Natural killer cell treated with Interleukin-12 subunit alpha and Interleukin-12 subunit beta and Interleukin-15 and Interleukin-18, amount 100 ng/mL, for 72 hours (primary cell): ENCODE results near the gene SLC39A13. TPM values are rescaled to one million over a fixed set of nuclear protein-coding genes. Genes with fewer than 3 reads are reported as not detected.

Experiments
- ATAC-seq, 2 donors: fragments of 150-1000 bp; cut with Tn5 transposase in 1 of 2; sonication (Bioruptor Pico), chemical (Tn5 transposase) in 1 of 2; 2 replicates each; pipeline ENCODE4 v1.10.0; 2021
- DNase-seq: peaks from one replicate; pipeline ENCODE4 v3.0.0; 2022; ENCODE audit warnings: low spot score
- H3K27ac Mint-ChIP-seq, 2 donors: 1 replicate in 1 of 2; 2 replicates in 1 of 2; pipeline ENCODE4 v1.8.0; 2022; ENCODE audit warnings: mixed read lengths in 2 of 2, mild to moderate bottlenecking in 1 of 2, moderate library complexity in 1 of 2
- H3K27me3 Mint-ChIP-seq, 2 donors: 1 replicate in 1 of 2; 2 replicates in 1 of 2; pipeline ENCODE4 v1.8.0; 2022; ENCODE audit warnings: mixed read lengths in 2 of 2
- H3K36me3 Mint-ChIP-seq: one replicate; pipeline ENCODE4 v1.8.0; 2022; ENCODE audit warnings: mixed read lengths
- H3K4me1 Mint-ChIP-seq, 2 donors: 1 replicate in 1 of 2; 2 replicates in 1 of 2; pipeline ENCODE4 v1.8.0; 2022; ENCODE audit warnings: low read depth in 2 of 2, mixed read lengths in 2 of 2, mild to moderate bottlenecking in 1 of 2
- H3K4me3 Mint-ChIP-seq: one replicate; pipeline ENCODE4 v1.8.0; 2022; ENCODE audit warnings: mixed read lengths
- H3K9me3 Mint-ChIP-seq: 2 replicates; pipeline ENCODE4 v1.8.0; 2022; ENCODE audit warnings: mixed read lengths
- total RNA-seq, 2 donors: library from RNA; stranded (reverse); gene quantifications; one replicate each; pipeline ENCODE4 v1.2.3, GENCODE V29; 2022

Gene SLC39A13
- total RNA-seq, 2 donors from 2014 or later = 20.9 to 31.3 TPM

DNA sequence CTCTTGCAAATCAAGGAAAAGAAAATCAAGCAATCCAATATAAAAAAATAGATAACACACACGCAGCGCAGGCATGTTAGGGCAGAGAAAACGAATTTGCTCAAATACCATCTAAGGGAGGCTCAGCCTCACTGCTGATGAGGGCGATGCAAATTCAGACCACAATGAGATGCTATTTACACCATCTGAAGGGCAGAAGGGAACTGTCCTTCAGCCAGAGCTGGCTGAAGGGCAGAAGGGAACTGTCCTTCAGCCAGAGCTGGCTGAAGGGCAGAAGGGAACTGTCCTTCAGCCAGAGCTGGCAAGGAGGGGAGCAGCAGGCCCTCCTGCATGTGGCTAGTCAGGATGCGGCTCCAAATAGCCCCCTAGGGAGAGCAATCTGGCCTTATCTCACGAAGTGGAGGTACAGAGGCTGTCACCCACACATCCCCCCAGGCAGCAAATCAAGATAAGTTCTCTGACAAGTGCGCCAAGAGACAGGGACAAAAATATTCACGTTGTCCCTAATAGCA lies 7.6 kb upstream of the SLC39A13 start:
- DNase-seq (no peak), ATAC-seq (peak in 1 of 2 donors; percentile 34)
- Mint-ChIP-seq H3K4me3 (peak overlapping the region; percentile 69), H3K36me3 (no peaks in the 10 kb centered on the region), H3K9me3 (no peaks in the 10 kb centered on the region), H3K27ac (peak overlapping the region; percentile 51 to 78), H3K4me1 (peaks cover 5 to 16% of the 10 kb centered on the region in 2 donors), H3K27me3 (no peaks in the 10 kb centered on the region)

DNA sequence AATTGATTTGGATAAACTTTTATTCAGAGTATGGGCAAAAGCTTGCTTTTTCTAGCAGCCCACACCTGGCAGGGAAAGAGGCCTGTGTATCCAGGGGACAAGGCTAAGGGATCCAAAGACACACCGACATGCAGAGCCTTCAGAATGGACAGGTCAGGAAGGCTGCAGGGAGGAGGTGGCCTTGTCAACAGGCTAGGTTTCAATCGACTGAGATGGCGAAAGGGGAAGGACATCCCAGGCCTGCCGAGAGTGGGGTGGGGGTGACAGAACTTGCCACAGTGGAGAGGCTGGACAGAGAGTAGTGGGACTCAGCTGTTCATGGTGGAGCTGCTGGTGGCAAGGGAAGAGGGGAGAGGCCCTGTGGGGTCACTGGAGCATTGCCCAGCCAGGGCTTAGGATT lies 5.3 kb upstream of the SLC39A13 start:
- peak overlapping the region in 1 of 2 donors; percentile 12 for H3K27ac Mint-ChIP-seq
- H3K27me3 Mint-ChIP-seq = no peaks in the 10 kb centered on the region
- H3K4me3 Mint-ChIP-seq = no peak overlapping the region
- no peaks in the 10 kb centered on the region for H3K36me3 Mint-ChIP-seq
- H3K9me3 Mint-ChIP-seq = no peaks in the 10 kb centered on the region
- ATAC-seq (no peak), DNase-seq (no peak)
- peaks cover 18 to 25% of the 10 kb centered on the region in 2 donors for H3K4me1 Mint-ChIP-seq

DNA sequence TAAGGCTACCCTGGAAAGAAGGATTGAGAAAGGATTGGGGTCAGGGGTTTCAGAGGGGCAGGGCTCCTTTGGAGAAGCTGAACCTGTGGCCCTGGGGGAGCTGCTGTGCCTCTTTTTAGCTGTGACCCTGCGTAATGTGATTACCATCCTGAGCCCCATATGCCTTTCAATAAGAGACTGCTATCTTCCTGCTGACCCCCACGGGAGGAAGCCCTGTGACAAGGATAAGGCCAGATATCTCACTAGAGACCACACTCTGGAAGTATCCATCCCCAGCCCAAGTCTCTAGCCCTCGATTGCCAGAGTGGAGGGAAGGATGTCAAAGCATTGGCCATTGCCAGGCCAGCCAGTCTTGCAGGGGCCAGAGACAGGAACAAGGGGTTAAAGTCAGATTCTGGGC lies 4.8 kb upstream of the SLC39A13 start:
- ATAC-seq (no peak), DNase-seq (no peak)
- peaks cover 18 to 25% of the 10 kb centered on the region in 2 donors for H3K4me1 Mint-ChIP-seq
- no peaks in the 10 kb centered on the region for H3K36me3 Mint-ChIP-seq
- H3K27me3 Mint-ChIP-seq = no peaks in the 10 kb centered on the region
- peak overlapping the region in 1 of 2 donors; percentile 12 for H3K27ac Mint-ChIP-seq
- no peaks in the 10 kb centered on the region for H3K9me3 Mint-ChIP-seq
- no peak overlapping the region for H3K4me3 Mint-ChIP-seq

DNA sequence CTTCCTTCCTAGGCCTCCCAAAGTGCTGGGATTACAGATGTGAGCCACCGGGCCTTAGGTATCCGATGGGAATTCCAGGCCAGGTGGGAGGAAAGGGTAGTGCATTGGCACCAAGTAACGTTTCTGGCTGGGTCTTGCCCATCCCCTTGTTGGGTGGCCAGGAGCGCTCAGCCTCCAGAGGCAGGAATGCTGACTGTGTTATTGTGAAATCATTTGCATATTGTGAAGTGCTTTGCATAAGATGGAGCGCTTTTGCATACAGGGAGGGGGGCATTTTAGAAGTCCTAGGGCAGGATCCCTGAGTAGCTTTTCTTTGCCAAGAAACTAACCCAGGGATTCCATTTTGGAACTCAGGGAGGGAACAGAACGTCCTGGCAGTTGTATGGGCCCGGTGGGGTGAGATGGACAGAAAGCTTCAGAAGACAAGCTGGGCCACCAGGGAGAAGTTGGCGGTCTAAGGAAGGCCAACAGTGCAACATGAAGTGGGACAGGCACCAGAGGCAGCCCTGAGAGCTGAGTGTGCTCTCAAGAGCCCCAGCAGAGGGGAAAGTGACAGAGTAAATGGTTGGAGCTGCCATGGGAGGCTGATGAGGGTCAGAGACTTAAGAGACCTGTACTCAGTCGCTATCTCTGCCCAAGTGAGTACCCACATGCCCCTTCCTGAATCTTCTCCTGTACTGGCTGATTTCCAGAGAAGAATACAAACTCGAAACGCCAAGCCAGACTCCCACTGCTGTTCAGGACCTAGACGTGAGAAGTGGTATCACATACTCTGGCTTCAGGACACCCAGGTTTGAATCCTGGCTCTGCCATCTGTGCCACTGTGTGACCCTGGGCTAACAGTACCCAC lies 1.3 kb upstream of the SLC39A13 start:
- H3K4me1 Mint-ChIP-seq = peaks cover 13 to 24% of the 10 kb centered on the region in 2 donors
- peak overlapping the region; percentile 92 to 96 for H3K27ac Mint-ChIP-seq
- no peaks in the 10 kb centered on the region for H3K36me3 Mint-ChIP-seq
- ATAC-seq = no peak
- H3K4me3 Mint-ChIP-seq = peak overlapping the region; percentile 88
- H3K9me3 Mint-ChIP-seq = no peaks in the 10 kb centered on the region
- peak; percentile 60 for DNase-seq
- no peaks in the 10 kb centered on the region for H3K27me3 Mint-ChIP-seq

DNA sequence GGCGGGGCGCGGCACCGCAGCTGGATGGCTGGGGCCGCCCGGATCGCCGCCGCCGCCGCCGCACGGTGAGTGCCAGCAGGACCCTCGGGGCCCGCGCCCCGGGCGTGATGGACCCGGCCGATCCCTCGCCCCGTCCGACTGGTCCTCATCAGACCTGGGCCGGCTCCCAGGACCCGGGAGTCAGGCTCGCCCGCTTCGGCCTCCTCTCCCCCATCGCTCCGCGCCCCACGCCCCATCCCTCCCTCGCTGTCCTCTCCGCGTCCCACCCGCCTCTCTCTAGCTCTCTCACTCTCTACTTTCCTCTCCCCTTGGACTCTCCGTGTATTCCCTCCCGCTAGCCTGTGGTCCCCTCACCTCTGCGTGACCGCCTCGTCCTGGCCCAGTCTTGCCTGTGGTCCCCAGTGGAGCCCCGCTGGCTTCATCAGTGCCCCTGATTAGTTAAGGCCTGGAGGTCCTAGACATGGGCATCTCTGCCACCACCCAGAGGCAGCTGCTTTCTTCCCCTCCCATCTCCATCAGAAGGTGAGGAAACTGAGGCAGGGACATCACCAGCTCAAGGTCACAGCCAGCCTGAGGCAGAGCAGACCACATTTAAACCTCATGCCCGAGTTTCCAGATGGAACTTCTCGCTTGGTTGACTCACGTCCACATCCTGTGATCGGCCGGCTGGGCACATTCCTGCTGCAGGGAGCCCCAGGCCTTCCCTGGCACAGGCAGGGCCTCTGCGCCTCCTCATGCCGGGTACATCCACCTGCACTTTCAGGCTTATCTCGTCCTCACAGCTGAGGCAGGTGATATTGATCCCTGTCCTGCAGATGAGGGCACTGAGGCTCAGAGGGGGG lies 429 bp downstream of the SLC39A13 start:
- no peaks in the 10 kb centered on the region for H3K27me3 Mint-ChIP-seq
- ATAC-seq (no peak), DNase-seq (peak; percentile 59)
- H3K9me3 Mint-ChIP-seq = no peaks in the 10 kb centered on the region
- peak overlapping the region; percentile 83 to 91 for H3K27ac Mint-ChIP-seq
- H3K4me1 Mint-ChIP-seq = peaks cover 13 to 28% of the 10 kb centered on the region in 2 donors
- peak overlapping the region; percentile 90 for H3K4me3 Mint-ChIP-seq
- H3K36me3 Mint-ChIP-seq = no peaks in the 10 kb centered on the region

DNA sequence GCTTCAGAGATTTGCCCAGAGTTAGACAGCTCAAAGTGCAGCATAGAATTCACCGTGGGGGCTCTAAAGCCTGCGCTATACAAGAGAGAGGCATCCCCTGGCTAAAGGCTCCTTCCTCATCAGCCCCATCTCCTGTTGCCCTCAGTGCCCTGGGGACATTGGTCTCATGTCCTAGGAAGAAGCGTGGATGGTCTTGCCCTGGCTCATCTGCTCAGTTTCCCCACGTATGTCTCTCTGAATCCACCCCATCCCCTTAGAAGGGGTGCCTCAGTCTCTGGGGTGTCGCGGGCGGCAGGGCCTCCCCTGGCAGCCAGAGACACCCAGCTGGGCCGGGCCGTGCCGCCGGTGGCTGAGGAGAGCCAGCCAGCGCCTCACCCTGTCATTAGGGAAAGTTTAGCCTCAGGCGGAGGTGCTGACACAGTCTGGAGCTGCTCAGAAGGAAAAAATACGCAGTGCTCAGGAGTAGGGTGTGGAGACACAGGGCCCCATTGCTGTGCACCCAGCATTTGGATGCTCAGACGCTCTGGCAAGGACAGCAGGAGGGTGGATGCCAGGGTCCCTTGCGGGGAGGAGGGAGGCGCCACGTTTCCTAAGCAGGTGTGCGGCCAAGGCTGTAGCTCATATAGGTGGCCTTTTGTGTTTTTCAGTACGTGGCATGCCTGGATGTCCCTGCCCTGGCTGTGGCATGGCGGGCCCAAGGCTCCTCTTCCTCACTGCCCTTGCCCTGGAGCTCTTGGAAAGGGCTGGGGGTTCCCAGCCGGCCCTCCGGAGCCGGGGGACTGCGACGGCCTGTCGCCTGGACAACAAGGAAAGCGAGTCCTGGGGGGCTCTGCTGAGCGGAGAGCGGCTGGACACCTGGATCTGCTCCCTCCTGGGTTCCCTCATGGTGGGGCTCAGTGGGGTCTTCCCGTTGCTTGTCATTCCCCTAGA lies 1.3 kb downstream of the SLC39A13 start:
- no peaks in the 10 kb centered on the region for H3K9me3 Mint-ChIP-seq
- peak overlapping the region; percentile 83 to 91 for H3K27ac Mint-ChIP-seq
- DNase-seq = peak; percentile 57
- no peaks in the 10 kb centered on the region for H3K27me3 Mint-ChIP-seq
- peaks cover 13 to 32% of the 10 kb centered on the region in 2 donors for H3K4me1 Mint-ChIP-seq
- no peak for ATAC-seq
- H3K36me3 Mint-ChIP-seq = no peaks in the 10 kb centered on the region
- peak overlapping the region; percentile 90 for H3K4me3 Mint-ChIP-seq

DNA sequence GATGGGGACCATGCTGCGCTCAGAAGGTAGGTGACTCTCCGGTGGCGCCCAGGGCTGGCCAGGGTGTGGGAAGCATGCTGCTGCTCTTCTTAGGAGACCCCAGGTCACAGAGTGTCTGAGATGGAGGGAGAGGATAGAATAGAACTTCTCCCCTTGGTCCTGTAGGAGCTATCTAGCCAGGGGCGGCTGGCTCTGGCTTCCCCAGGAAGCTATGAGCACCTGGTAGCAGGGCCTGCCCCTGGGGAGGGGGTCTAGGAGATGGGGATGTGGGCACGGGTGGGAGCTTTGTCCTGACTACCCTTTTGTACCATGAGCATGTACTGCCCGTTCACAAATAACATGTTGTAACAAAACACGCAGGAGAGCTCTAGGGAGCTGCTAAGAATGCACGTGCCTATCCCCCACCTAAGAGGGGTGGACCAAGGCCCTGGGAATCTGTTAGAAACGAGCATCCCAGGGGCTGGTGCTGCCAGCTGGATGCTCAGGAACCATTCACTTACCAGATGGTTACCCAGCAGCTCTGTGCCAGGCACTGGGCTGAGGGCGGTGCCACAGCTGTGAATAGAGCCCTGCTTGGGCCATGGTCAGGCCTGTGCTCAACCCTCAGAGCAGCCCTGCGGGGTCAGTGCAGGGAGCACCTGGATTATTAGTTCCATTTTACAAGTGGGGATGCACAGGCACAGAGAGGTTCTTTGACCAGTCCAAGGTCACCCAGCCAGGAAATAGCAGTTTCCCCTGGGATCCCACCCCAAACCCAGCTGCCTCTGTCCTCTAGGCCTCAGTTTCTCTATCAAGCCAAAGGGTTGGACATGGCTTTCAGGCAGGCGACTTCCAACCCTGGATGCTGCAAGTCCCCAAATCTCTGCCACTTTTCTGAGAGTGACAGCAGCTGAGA lies 2.2 kb downstream of the SLC39A13 start:
- Mint-ChIP-seq H3K4me3 (no peak overlapping the region), H3K27me3 (no peaks in the 10 kb centered on the region), H3K27ac (no peak overlapping the region), H3K9me3 (no peaks in the 10 kb centered on the region), H3K4me1 (peaks cover 13 to 32% of the 10 kb centered on the region in 2 donors), H3K36me3 (no peaks in the 10 kb centered on the region)
- ATAC-seq = no peak
- DNase-seq = no peak

DNA sequence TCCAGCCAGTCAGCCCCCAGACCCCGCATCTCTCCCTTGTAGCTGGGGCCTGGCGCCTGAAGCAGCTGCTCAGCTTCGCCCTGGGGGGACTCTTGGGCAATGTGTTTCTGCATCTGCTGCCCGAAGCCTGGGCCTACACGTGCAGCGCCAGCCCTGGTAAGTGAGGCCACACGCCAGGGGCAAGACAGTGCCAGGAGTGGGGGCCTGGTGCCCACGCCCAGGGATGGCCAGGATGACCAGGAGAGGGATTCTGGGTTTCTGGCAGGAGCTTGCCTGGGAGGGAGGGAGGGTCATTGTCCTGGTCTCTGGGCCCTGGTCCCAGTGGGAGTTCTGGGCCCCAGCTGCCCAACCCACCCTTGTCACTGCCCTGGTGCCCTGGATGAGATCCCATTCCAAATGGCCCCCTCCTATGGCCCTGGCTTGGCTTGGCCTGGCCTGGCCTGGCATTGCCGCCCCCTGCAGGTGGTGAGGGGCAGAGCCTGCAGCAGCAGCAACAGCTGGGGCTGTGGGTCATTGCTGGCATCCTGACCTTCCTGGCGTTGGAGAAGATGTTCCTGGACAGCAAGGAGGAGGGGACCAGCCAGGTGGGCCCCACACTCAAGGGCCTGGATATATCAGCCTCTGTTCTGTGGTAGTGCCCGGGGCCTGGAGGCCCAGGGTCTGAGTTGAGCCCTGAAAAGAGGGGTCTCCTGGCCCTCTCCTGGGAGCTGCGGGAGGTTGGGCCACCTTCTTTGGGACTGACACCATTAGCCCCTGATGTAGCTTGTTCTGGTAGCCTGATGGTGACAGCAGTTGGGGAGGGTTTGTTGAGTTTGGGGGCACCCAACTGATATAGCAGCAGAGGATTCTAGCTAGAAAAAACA lies 3.7 kb downstream of the SLC39A13 start:
- Mint-ChIP-seq H3K27ac (no peak overlapping the region), H3K36me3 (no peaks in the 10 kb centered on the region), H3K9me3 (no peaks in the 10 kb centered on the region), H3K4me1 (peaks cover 8 to 28% of the 10 kb centered on the region in 2 donors), H3K27me3 (no peaks in the 10 kb centered on the region), H3K4me3 (no peak overlapping the region)
- no peak for DNase-seq
- no peak for ATAC-seq

DNA sequence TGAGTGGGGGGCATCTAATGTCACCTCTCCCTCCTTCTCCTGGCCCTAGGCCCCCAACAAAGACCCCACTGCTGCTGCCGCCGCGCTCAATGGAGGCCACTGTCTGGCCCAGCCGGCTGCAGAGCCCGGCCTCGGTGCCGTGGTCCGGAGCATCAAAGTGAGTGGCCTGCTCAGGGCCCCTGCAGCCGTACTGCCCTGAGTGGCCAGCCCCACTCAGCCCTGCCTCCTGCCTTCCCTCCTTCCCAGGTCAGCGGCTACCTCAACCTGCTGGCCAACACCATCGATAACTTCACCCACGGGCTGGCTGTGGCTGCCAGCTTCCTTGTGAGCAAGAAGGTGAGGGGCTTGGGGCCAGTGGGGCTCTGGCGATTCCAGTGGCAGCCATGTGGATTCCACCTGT lies 5.0 kb downstream of the SLC39A13 start:
- Mint-ChIP-seq H3K27me3 (no peaks in the 10 kb centered on the region), H3K36me3 (no peaks in the 10 kb centered on the region), H3K4me1 (peaks cover 5 to 25% of the 10 kb centered on the region in 2 donors), H3K9me3 (no peaks in the 10 kb centered on the region), H3K27ac (peak overlapping the region in 1 of 2 donors; percentile 19), H3K4me3 (no peak overlapping the region)
- no peak for ATAC-seq
- DNase-seq = no peak

DNA sequence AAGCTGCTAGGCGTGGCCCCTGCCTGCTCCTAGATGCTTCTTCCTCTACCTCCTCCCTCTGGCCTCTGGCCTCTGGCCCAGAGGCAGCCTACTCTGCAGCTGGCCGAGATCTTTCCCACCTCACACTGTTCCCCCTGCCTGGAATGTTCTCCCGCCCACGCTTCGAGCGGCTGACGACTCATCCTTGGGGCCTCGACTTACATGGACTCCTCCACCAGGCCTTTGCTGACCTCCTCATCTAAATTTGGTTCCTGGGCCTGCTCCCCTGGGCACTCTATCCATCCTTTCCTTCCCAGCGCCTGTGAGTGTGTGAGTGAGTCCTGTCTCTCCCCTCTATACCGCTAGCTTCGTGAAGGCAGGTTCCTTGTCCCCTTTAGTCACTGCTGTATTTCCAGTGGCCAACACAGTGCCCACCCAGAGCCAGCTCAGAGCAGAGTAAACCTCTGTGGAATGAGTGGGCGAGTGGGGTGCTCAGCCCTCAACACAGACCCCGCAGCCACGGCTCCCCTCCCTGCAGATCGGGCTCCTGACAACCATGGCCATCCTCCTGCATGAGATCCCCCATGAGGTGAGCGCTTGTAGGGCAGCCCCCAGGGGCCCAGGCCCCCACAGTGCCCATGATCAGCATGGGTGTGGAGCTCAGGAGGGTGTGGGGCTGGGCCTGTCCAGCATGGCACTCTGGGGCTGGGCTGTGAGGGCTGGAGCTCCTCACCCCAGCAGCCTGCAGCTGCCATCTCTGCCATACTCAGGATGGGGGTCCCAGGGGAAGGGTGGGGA lies 5.7 kb downstream of the SLC39A13 start:
- no peaks in the 10 kb centered on the region for H3K9me3 Mint-ChIP-seq
- H3K27ac Mint-ChIP-seq = peak overlapping the region in 1 of 2 donors; percentile 4
- peaks cover 5 to 20% of the 10 kb centered on the region in 2 donors for H3K4me1 Mint-ChIP-seq
- ATAC-seq (no peak), DNase-seq (no peak)
- no peaks in the 10 kb centered on the region for H3K36me3 Mint-ChIP-seq
- no peaks in the 10 kb centered on the region for H3K27me3 Mint-ChIP-seq
- no peak overlapping the region for H3K4me3 Mint-ChIP-seq

DNA sequence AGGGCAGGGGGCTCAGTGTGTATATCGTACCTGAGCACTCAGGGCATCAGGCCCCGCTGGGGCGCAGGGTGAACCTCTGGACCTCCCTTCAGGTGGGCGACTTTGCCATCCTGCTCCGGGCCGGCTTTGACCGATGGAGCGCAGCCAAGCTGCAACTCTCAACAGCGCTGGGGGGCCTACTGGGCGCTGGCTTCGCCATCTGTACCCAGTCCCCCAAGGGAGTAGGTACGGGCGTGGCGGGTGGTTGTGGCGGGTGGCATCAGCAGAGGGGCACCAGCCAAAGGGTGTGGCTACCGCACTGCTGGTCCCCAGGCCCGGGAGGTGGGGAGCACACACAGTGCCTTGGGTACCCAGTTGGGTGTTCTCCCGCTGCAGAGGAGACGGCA lies 6.3 kb downstream of the SLC39A13 start:
- no peak overlapping the region for H3K4me3 Mint-ChIP-seq
- no peak for DNase-seq
- H3K4me1 Mint-ChIP-seq = peaks cover 5 to 14% of the 10 kb centered on the region in 2 donors
- H3K27me3 Mint-ChIP-seq = no peaks in the 10 kb centered on the region
- H3K27ac Mint-ChIP-seq = no peak overlapping the region
- H3K9me3 Mint-ChIP-seq = no peaks in the 10 kb centered on the region
- peaks cover under 1% of the 10 kb centered on the region for H3K36me3 Mint-ChIP-seq
- peak in 1 of 2 donors; percentile 2 for ATAC-seq
